ENCODE results near the gene PLA2R1. TPM values are rescaled to one million over a fixed set of nuclear protein-coding genes. Genes with fewer than 3 reads are reported as not detected.
A peak's percentile ranks its signal among the peaks of the same experiment; 100 is the strongest.

Gene PLA2R1
- total and polyA plus RNA-seq, 4 experiments from 2014 or later = not detected

GRCh38 chr2:159916511-159916910 is 145.9 kb downstream of the PLA2R1 start:
- POLR2A ChIA-PET (ENCODE audit: partially characterized antibody) = no interaction called here
- no peak overlapping the region for H3K4me3 Mint-ChIP-seq
- no peak overlapping the region for H3K27ac Mint-ChIP-seq
- H3K4me3 ChIP-seq (ENCODE audit: low read length in 2 of 2) = no peak overlapping the region
- H3K27me3 Mint-ChIP-seq = peaks cover 9 to 10% of the 10 kb centered on the region in 2 donors
- CTCF ChIA-PET (ENCODE audit: partially characterized antibody) = interaction anchor here (1.2 kb wide), 1 partner anchor 10 kb away, joined by 4 read pairs; no protein-coding TSS in a partner anchor
- no peaks in the 10 kb centered on the region for H3K27me3 ChIP-seq (ENCODE audit: insufficient read depth, low read length)
- peaks cover 0 to 2% (median 0%) of the 10 kb centered on the region in 4 donors for H3K4me1 Mint-ChIP-seq
- peaks cover 0 to 3% of the 10 kb centered on the region in 2 donors for H3K36me3 Mint-ChIP-seq
- DNase-seq = no peak
- H3K27ac ChIP-seq (ENCODE audit: low read depth, low read length) = no peak overlapping the region
- H3K4me1 ChIP-seq (ENCODE audit: insufficient read depth, low read length) = no peaks in the 10 kb centered on the region
- intact Hi-C loops (cut with micrococcal nuclease) = no loop called here
- no peaks in the 10 kb centered on the region for H3K9me3 Mint-ChIP-seq
- H3K9me3 ChIP-seq (ENCODE audit: control insufficient read depth in 1 of 2, low read length in 2 of 2) = no peaks in the 10 kb centered on the region
- H3K36me3 ChIP-seq (ENCODE audit: insufficient read depth, low read length) = no peaks in the 10 kb centered on the region

- H3K27me3 Mint-ChIP-seq = peaks cover 3 to 5% of the 10 kb centered on the region in 2 donors
- no peaks in the 10 kb centered on the region for H3K4me1 Mint-ChIP-seq
- H3K4me3 ChIP-seq (ENCODE audit: low read length in 2 of 2) = no peak overlapping the region
- intact Hi-C loops (cut with micrococcal nuclease) = no loop called here
- H3K36me3 ChIP-seq (ENCODE audit: insufficient read depth, low read length) = no peaks in the 10 kb centered on the region
- H3K36me3 Mint-ChIP-seq = peaks cover 0 to 3% of the 10 kb centered on the region in 2 donors
- H3K27me3 ChIP-seq (ENCODE audit: insufficient read depth, low read length) = no peaks in the 10 kb centered on the region
- no peak overlapping the region for H3K27ac ChIP-seq (ENCODE audit: low read depth, low read length)
- no peak for DNase-seq
- H3K9me3 ChIP-seq (ENCODE audit: control insufficient read depth in 1 of 2, low read length in 2 of 2) = no peaks in the 10 kb centered on the region
- H3K4me3 Mint-ChIP-seq = no peak overlapping the region
- H3K27ac Mint-ChIP-seq = no peak overlapping the region
- ChIA-PET CTCF (ENCODE audit: partially characterized antibody) (no interaction called here), POLR2A (ENCODE audit: partially characterized antibody) (interaction anchor here (1.2 kb wide), 1 partner anchor 98 kb away, joined by 3 read pairs; no protein-coding TSS in a partner anchor)
- no peaks in the 10 kb centered on the region for H3K9me3 Mint-ChIP-seq
- H3K4me1 ChIP-seq (ENCODE audit: insufficient read depth, low read length) = no peaks in the 10 kb centered on the region
These were observed 148.5 kb downstream of the PLA2R1 start for GRCh38 chr2:159913900-159914299.

GRCh38 chr2:159912580-159912979 is 149.8 kb downstream of the PLA2R1 start:
- H3K4me1 Mint-ChIP-seq = no peaks in the 10 kb centered on the region
- no peaks in the 10 kb centered on the region for H3K36me3 ChIP-seq (ENCODE audit: insufficient read depth, low read length)
- H3K27ac ChIP-seq (ENCODE audit: low read depth, low read length) = no peak overlapping the region
- H3K9me3 Mint-ChIP-seq = no peaks in the 10 kb centered on the region
- H3K4me3 Mint-ChIP-seq = no peak overlapping the region
- intact Hi-C loops (cut with micrococcal nuclease) = no loop called here
- H3K4me3 ChIP-seq (ENCODE audit: low read length in 2 of 2) = no peak overlapping the region
- H3K36me3 Mint-ChIP-seq = peaks cover 0 to 3% of the 10 kb centered on the region in 2 donors
- ChIA-PET CTCF (ENCODE audit: partially characterized antibody) (no interaction called here), POLR2A (ENCODE audit: partially characterized antibody) (no interaction called here)
- no peaks in the 10 kb centered on the region for H3K27me3 ChIP-seq (ENCODE audit: insufficient read depth, low read length)
- H3K9me3 ChIP-seq (ENCODE audit: control insufficient read depth in 1 of 2, low read length in 2 of 2) = no peaks in the 10 kb centered on the region
- no peaks in the 10 kb centered on the region for H3K4me1 ChIP-seq (ENCODE audit: insufficient read depth, low read length)
- H3K27ac Mint-ChIP-seq = no peak overlapping the region
- peaks cover 1% of the 10 kb centered on the region in 2 donors for H3K27me3 Mint-ChIP-seq
- DNase-seq = no peak

- CTCF ChIA-PET (ENCODE audit: partially characterized antibody) = interaction anchor here (0.9 to 3.0 kb wide), 3 partner anchors 10 to 11 kb away, joined by 3 to 8 read pairs (median 3); no protein-coding TSS in a partner anchor
- H3K27ac ChIP-seq (ENCODE audit: low read depth, low read length) = no peak overlapping the region
- no peaks in the 10 kb centered on the region for H3K36me3 Mint-ChIP-seq
These were observed 151.5 kb downstream of the PLA2R1 start for GRCh38 chr2:159910951-159911350.

GRCh38 chr2:159908623-159909022 is 153.8 kb downstream of the PLA2R1 start:
- Mint-ChIP-seq H3K27ac (no peak overlapping the region), H3K4me1 (peaks cover 7 to 11% (median 10%) of the 10 kb centered on the region in 4 donors), H3K27me3 (no peaks in the 10 kb centered on the region), H3K9me3 (no peaks in the 10 kb centered on the region), H3K4me3 (no peak overlapping the region), H3K36me3 (peaks cover 0 to 8% of the 10 kb centered on the region in 2 donors)
- POLR2A ChIA-PET (ENCODE audit: partially characterized antibody) = no interaction called here
- Histone ChIP-seq H3K9me3 (ENCODE audit: control insufficient read depth in 1 of 2, low read length in 2 of 2) (no peaks in the 10 kb centered on the region), H3K4me3 (ENCODE audit: low read length in 2 of 2) (no peak overlapping the region), H3K4me1 (ENCODE audit: insufficient read depth, low read length) (peaks cover 7% of the 10 kb centered on the region), H3K27ac (ENCODE audit: low read depth, low read length) (no peak overlapping the region), H3K27me3 (ENCODE audit: insufficient read depth, low read length) (no peaks in the 10 kb centered on the region), H3K36me3 (ENCODE audit: insufficient read depth, low read length) (no peaks in the 10 kb centered on the region)
- intact Hi-C loops (cut with micrococcal nuclease) = no loop called here
- no peak for DNase-seq
- CTCF ChIA-PET (ENCODE audit: partially characterized antibody) = interaction anchor here (3.0 kb wide), 1 partner anchor 13 kb away, joined by 8 read pairs; no protein-coding TSS in a partner anchor

More at GRCh38 chr2:159910951-159911350, 151.5 kb downstream of the PLA2R1 start:
- DNase-seq = no peak
- POLR2A ChIA-PET (ENCODE audit: partially characterized antibody) = no interaction called here
- no peaks in the 10 kb centered on the region for H3K9me3 Mint-ChIP-seq
- no peaks in the 10 kb centered on the region for H3K4me1 Mint-ChIP-seq
- H3K27me3 Mint-ChIP-seq = peaks cover 0 to 1% of the 10 kb centered on the region in 2 donors
- H3K4me3 ChIP-seq (ENCODE audit: low read length in 2 of 2) = no peak overlapping the region
- H3K27me3 ChIP-seq (ENCODE audit: insufficient read depth, low read length) = no peaks in the 10 kb centered on the region
- H3K27ac Mint-ChIP-seq = no peak overlapping the region
- H3K4me1 ChIP-seq (ENCODE audit: insufficient read depth, low read length) = no peaks in the 10 kb centered on the region
- H3K36me3 ChIP-seq (ENCODE audit: insufficient read depth, low read length) = no peaks in the 10 kb centered on the region
- intact Hi-C loops (cut with micrococcal nuclease) = no loop called here
- no peaks in the 10 kb centered on the region for H3K9me3 ChIP-seq (ENCODE audit: control insufficient read depth in 1 of 2, low read length in 2 of 2)
- H3K4me3 Mint-ChIP-seq = no peak overlapping the region

- H3K27me3 ChIP-seq (ENCODE audit: insufficient read depth, low read length) = no peaks in the 10 kb centered on the region
- Mint-ChIP-seq H3K27ac (peak overlapping the region in 1 of 7 donors; percentile 0), H3K9me3 (no peaks in the 10 kb centered on the region), H3K4me1 (peaks cover 10 to 18% (median 17%) of the 10 kb centered on the region in 4 donors), H3K27me3 (no peaks in the 10 kb centered on the region), H3K4me3 (peak overlapping the region in 2 of 8 donors; percentile 12 to 24), H3K36me3 (peaks cover 0 to 12% of the 10 kb centered on the region in 2 donors)
- no peak for DNase-seq
- CTCF ChIA-PET (ENCODE audit: partially characterized antibody) = no interaction called here
- no peak overlapping the region for H3K4me3 ChIP-seq (ENCODE audit: low read length in 2 of 2)
- H3K4me1 ChIP-seq (ENCODE audit: insufficient read depth, low read length) = peaks cover 14% of the 10 kb centered on the region
- no peak overlapping the region for H3K27ac ChIP-seq (ENCODE audit: low read depth, low read length)
- H3K9me3 ChIP-seq (ENCODE audit: control insufficient read depth in 1 of 2, low read length in 2 of 2) = no peaks in the 10 kb centered on the region
- POLR2A ChIA-PET (ENCODE audit: partially characterized antibody) = no interaction called here
- no peaks in the 10 kb centered on the region for H3K36me3 ChIP-seq (ENCODE audit: insufficient read depth, low read length)
- intact Hi-C loops (cut with micrococcal nuclease) = no loop called here
These were observed 154.5 kb downstream of the PLA2R1 start for GRCh38 chr2:159907909-159908308.

- CTCF ChIA-PET (ENCODE audit: partially characterized antibody) = interaction anchor here (1.3 to 2.5 kb wide), 3 partner anchors 10 to 16 kb away, joined by 4 to 11 read pairs (median 6); no protein-coding TSS in a partner anchor
- Histone ChIP-seq H3K4me1 (ENCODE audit: insufficient read depth, low read length) (peaks cover 21% of the 10 kb centered on the region), H3K27ac (ENCODE audit: low read depth, low read length) (no peak overlapping the region), H3K4me3 (ENCODE audit: low read length in 2 of 2) (no peak overlapping the region), H3K27me3 (ENCODE audit: insufficient read depth, low read length) (no peaks in the 10 kb centered on the region), H3K9me3 (ENCODE audit: control insufficient read depth in 1 of 2, low read length in 2 of 2) (no peaks in the 10 kb centered on the region), H3K36me3 (ENCODE audit: insufficient read depth, low read length) (no peaks in the 10 kb centered on the region)
- H3K9me3 Mint-ChIP-seq = no peaks in the 10 kb centered on the region
- intact Hi-C loops (cut with micrococcal nuclease) = loop anchor here (2.0 kb wide), 1 partner anchor 1449 kb away; the partner anchor contains the start of genes CCDC148 and PKP4
- H3K27me3 Mint-ChIP-seq = no peaks in the 10 kb centered on the region
- H3K4me1 Mint-ChIP-seq = peaks cover 15 to 33% (median 26%) of the 10 kb centered on the region in 4 donors
- DNase-seq = no peak
- H3K27ac Mint-ChIP-seq = peak overlapping the region in 4 of 7 donors; percentile 20 to 91 (median 47)
- peak overlapping the region in 6 of 8 donors; percentile 54 to 99 (median 91) for H3K4me3 Mint-ChIP-seq
- POLR2A ChIA-PET (ENCODE audit: partially characterized antibody) = interaction anchor here (1.3 to 1.6 kb wide), 2 partner anchors 10 to 194 kb away, joined by 3 to 5 read pairs; partner anchors contain the start of gene MARCHF7
- peaks cover 7 to 21% of the 10 kb centered on the region in 2 donors for H3K36me3 Mint-ChIP-seq
These were observed 156.3 kb downstream of the PLA2R1 start for GRCh38 chr2:159905926-159906714.

Measured in CD4-positive, alpha-beta memory T cell (primary cell).